ENCODE data around the gene KIAA0586.
A peak's percentile ranks its signal among the peaks of the same experiment; 100 is the strongest.
"Not testable (repeated sequence)": the region's sequence is repeated elsewhere in the genome, so short reads cannot be mapped to it uniquely, and the experiment has no call there.

Gene KIAA0586

GRCh38 chr14:58465421-58465820 is 37.9 kb downstream of the KIAA0586 start:
- DNase-seq = no peak

- DNase-seq = no peak
These were observed 38.9 kb downstream of the KIAA0586 start for GRCh38 chr14:58466459-58466858.

- DNase-seq = no peak
These were observed 40.1 kb downstream of the KIAA0586 start for GRCh38 chr14:58467575-58467974.

- DNase-seq = no peak
These were observed 41.8 kb downstream of the KIAA0586 start for GRCh38 chr14:58469309-58469708.

GRCh38 chr14:58476320-58476719 is 48.8 kb downstream of the KIAA0586 start:
- no peak for DNase-seq

- no peak for DNase-seq
These were observed 50.1 kb downstream of the KIAA0586 start for GRCh38 chr14:58477653-58478052.

- not testable (repeated sequence) for DNase-seq
These were observed 50.8 kb downstream of the KIAA0586 start for GRCh38 chr14:58478329-58478728.

- no peak for DNase-seq
These were observed 52.5 kb downstream of the KIAA0586 start for GRCh38 chr14:58479975-58480374.

- no peak for DNase-seq
These were observed 56.7 kb downstream of the KIAA0586 start for GRCh38 chr14:58484176-58484575.

GRCh38 chr14:58488550-58488949 is 61.0 kb downstream of the KIAA0586 start:
- no peak for DNase-seq

- no peak for DNase-seq
These were observed 64.1 kb downstream of the KIAA0586 start for GRCh38 chr14:58491593-58491992.

GRCh38 chr14:58492044-58492443 is 64.5 kb downstream of the KIAA0586 start:
- no peak for DNase-seq

- peak; percentile 7 to 20 for DNase-seq
These were observed 73.8 kb downstream of the KIAA0586 start for GRCh38 chr14:58501214-58501816.

- DNase-seq = no peak
These were observed 85.8 kb downstream of the KIAA0586 start for GRCh38 chr14:58513272-58513671.

GRCh38 chr14:58517592-58517991 is 90.1 kb downstream of the KIAA0586 start:
- DNase-seq = no peak

- DNase-seq = not testable (repeated sequence)
These were observed 98.2 kb downstream of the KIAA0586 start for GRCh38 chr14:58525691-58526090.

- DNase-seq = no peak
These were observed 105.9 kb downstream of the KIAA0586 start for GRCh38 chr14:58533446-58533845.

- no peak for DNase-seq
These were observed 107.5 kb downstream of the KIAA0586 start for GRCh38 chr14:58535044-58535443.

GRCh38 chr14:58537004-58537403 is 109.5 kb downstream of the KIAA0586 start:
- no peak for DNase-seq

- no peak for DNase-seq
These were observed 113.5 kb downstream of the KIAA0586 start for GRCh38 chr14:58540749-58541632.

- DNase-seq = no peak
These were observed 114.1 kb downstream of the KIAA0586 start for GRCh38 chr14:58541633-58542022.

- DNase-seq = no peak
These were observed 115.7 kb downstream of the KIAA0586 start for GRCh38 chr14:58543253-58543652.

- DNase-seq = no peak
These were observed 120.1 kb downstream of the KIAA0586 start for GRCh38 chr14:58547649-58548048.

- DNase-seq = no peak
These were observed 121.7 kb downstream of the KIAA0586 start for GRCh38 chr14:58549105-58549757.

All from activated CD4-positive, alpha-beta T cell treated with anti-CD3 and anti-CD28 coated beads for 4 hours (primary cell).